Erythroblast (primary cell): Measurements from ENCODE around the gene C1QC.

Experiments used
- GATA1 ChIP-seq: IDR thresholded peaks from 2 replicates; pipeline ENCODE4 v1.6.1; 2011; ENCODE audit warnings: low read depth, mild to moderate bottlenecking, control low read depth, low read length, moderate library complexity
- POLR2A ChIP-seq: IDR thresholded peaks from 2 replicates; pipeline ENCODE4 v1.6.1; 2011; ENCODE audit warnings: mild to moderate bottlenecking, low read length

DNA sequence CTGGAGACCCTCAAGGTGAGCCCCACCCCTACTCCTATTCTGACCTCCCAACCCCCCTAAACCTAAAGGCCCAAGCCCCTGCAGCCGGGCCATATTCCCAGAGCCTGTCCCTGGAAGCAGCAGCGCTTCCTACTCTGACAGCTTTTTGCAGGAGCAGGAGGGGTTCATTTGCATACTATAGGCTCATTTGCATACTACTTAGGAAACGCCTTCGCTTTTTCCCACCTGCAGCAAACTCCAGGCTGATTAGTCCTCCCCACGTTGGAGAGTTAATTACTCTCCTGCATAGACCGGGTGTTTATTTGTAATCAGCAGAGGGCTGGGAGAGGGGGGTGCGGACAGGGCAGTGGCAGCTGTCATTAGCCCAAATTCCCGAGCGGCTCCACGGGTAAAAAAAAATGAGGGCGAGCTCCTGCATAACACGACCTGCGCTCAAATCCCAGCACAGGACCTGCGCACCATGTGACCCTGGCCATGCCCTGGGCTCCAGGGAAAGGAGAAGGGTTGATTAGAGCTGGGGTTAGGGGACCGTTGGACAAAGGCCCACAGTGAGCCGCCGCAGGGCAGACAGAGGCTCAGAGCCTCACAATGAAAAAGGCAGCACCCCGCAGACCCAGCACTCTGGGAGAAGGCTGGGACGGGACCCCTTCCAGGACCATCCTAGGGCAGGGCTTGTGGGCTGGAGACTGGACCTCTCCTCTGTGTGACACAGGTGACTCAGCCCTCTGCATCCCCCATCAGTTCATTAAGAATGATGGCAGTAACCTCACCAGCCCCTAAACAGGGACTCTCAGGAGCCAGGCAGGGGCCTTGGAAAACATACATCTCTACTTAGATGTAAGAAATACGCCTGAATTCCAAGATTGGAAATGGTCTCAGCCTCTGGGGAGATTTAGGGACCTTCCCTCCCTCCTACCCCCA is 16.9 kb upstream of the C1QC start:
- no peak for TF ChIP-seq POLR2A
- no peak for TF ChIP-seq GATA1
